Measurements from ENCODE around the gene TAMALIN. TPM values are rescaled to one million over a fixed set of nuclear protein-coding genes. Genes with fewer than 3 reads are reported as not detected.
A peak's percentile ranks its signal among the peaks of the same experiment; 100 is the strongest.

Gene TAMALIN
- total RNA-seq, 1 donor from 2014 or later = 31.3 TPM

DNA sequence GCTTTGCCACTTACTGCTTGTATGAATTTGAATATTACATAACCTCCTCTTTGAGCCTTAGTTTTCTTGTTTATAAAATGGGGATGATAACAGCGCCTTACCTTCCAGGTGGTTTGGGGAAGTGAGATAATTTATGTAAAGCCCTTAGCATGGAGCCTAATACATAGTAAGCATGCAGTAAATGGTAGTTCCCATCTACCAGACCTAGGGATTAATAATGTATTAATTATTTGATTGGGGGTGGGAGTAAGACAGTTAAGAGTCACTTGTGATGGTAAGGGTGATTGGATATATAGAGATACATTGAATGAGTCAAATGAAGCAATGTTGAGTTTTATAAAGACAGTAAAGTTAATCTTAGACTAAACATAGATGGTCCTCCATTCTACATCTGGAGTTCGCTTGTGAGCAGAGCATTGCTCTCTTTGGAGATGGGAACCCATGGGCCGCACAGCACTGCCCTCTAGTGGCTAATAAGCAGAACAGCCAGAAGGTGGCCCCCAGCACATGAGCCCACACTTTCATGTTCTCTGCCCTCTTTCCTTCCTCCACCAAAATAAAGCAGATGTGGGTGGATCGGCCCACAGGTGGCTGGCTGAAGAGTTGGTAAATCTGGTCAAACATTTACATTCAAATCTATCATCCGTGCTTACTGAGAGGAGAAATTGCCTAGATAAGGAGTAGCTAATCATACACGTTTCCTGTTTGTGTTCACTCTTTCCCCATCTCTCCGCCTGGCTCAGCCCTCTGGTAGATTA lies 26.5 kb upstream of the TAMALIN start:
- Mint-ChIP-seq H3K27me3 (ENCODE audit: unreplicated experiment) (peaks cover 6% of the 10 kb centered on the region), H3K36me3 (ENCODE audit: unreplicated experiment) (peaks cover 5% of the 10 kb centered on the region), H3K4me1 (ENCODE audit: low read depth, unreplicated experiment) (peaks cover 18% of the 10 kb centered on the region), H3K4me3 (ENCODE audit: unreplicated experiment) (no peak overlapping the region), H3K27ac (ENCODE audit: unreplicated experiment) (no peak overlapping the region), H3K9me3 (ENCODE audit: unreplicated experiment) (peaks cover 3% of the 10 kb centered on the region)
- peak; percentile 62 for DNase-seq
- TF ChIP-seq, protein P1, sequence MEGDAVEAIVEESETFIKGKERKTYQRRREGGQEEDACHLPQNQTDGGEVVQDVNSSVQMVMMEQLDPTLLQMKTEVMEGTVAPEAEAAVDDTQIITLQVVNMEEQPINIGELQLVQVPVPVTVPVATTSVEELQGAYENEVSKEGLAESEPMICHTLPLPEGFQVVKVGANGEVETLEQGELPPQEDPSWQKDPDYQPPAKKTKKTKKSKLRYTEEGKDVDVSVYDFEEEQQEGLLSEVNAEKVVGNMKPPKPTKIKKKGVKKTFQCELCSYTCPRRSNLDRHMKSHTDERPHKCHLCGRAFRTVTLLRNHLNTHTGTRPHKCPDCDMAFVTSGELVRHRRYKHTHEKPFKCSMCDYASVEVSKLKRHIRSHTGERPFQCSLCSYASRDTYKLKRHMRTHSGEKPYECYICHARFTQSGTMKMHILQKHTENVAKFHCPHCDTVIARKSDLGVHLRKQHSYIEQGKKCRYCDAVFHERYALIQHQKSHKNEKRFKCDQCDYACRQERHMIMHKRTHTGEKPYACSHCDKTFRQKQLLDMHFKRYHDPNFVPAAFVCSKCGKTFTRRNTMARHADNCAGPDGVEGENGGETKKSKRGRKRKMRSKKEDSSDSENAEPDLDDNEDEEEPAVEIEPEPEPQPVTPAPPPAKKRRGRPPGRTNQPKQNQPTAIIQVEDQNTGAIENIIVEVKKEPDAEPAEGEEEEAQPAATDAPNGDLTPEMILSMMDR (IDR thresholded peaks at IDR 0.05; ENCODE audit: partially characterized antibody, unreplicated experiment) = peak; percentile 89

DNA sequence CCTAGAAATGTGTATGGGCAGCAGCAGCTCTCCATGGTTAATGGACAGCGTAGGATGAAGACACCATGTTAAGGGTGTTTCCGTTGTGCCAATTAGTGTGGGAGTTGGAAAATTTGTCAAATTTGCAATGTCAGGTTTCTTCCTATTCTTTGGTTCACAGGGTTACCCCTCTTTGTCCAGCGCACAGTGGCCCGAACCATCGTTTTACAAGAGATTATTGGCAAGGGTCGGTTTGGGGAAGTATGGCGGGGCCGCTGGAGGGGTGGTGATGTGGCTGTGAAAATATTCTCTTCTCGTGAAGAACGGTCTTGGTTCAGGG lies 26.0 kb upstream of the TAMALIN start:
- TF ChIP-seq, protein P1 (IDR thresholded peaks at IDR 0.05; ENCODE audit: partially characterized antibody, unreplicated experiment) = no peak
- no peak for DNase-seq
- Mint-ChIP-seq H3K27me3 (ENCODE audit: unreplicated experiment) (peaks cover 5% of the 10 kb centered on the region), H3K27ac (ENCODE audit: unreplicated experiment) (no peak overlapping the region), H3K4me1 (ENCODE audit: low read depth, unreplicated experiment) (peaks cover 16% of the 10 kb centered on the region), H3K4me3 (ENCODE audit: unreplicated experiment) (no peak overlapping the region), H3K9me3 (ENCODE audit: unreplicated experiment) (peaks cover 1% of the 10 kb centered on the region), H3K36me3 (ENCODE audit: unreplicated experiment) (peaks cover under 1% of the 10 kb centered on the region)

DNA sequence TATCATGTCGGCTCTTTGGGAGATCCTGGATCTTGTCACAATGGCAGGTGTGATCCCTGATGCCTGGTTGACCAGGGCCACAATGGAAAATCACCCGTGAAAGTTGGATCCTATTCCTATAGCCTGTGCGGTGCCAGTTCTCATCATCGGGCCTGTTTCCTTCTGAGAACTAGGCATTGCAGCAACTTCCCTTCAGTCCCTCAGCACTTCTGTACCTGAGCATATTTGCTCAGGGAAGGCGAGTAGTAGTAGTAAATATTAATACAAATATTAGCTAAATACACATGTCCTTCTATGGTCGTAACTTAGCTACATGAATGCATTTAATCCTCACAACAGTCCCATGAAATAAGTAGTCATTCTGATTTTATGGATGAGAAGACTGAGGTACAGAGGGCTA lies 22.1 kb upstream of the TAMALIN start:
- Mint-ChIP-seq H3K27ac (ENCODE audit: unreplicated experiment) (no peak overlapping the region), H3K4me1 (ENCODE audit: low read depth, unreplicated experiment) (peaks cover 14% of the 10 kb centered on the region), H3K36me3 (ENCODE audit: unreplicated experiment) (no peaks in the 10 kb centered on the region), H3K4me3 (ENCODE audit: unreplicated experiment) (no peak overlapping the region), H3K9me3 (ENCODE audit: unreplicated experiment) (peaks cover 2% of the 10 kb centered on the region), H3K27me3 (ENCODE audit: unreplicated experiment) (peaks cover 2% of the 10 kb centered on the region)
- no peak for DNase-seq
- TF ChIP-seq, protein P1 (IDR thresholded peaks at IDR 0.05; ENCODE audit: partially characterized antibody, unreplicated experiment) = no peak

DNA sequence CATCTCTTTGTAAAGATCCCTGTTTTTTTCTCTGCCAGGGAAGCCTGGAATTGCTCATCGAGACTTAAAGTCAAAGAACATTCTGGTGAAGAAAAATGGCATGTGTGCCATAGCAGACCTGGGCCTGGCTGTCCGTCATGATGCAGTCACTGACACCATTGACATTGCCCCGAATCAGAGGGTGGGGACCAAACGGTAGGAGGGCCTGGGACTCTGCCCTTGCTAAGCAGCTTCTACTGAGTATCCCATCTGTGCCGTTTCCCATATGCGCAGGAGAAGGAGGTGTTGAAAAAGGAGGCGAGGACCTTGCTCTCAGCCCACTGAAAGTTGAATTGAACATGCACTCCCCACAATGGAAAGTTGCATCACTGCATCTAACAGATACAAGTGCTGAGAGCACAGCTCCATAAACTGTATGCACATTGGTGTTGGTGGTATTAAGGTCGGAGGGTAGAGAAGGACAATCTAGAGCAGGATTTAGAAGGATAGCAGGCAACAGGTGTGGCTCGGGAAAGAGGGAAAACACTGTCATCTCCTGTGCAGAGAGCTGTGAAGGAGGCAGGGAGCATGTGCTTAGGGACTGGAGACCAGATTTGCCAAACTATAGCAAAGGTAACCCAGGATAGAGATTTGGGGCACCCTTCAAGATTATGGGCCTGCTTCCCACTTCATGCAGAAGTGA lies 21.5 kb upstream of the TAMALIN start:
- Mint-ChIP-seq H3K36me3 (ENCODE audit: unreplicated experiment) (no peaks in the 10 kb centered on the region), H3K4me1 (ENCODE audit: low read depth, unreplicated experiment) (peaks cover 11% of the 10 kb centered on the region), H3K9me3 (ENCODE audit: unreplicated experiment) (peaks cover 3% of the 10 kb centered on the region), H3K27me3 (ENCODE audit: unreplicated experiment) (no peaks in the 10 kb centered on the region), H3K4me3 (ENCODE audit: unreplicated experiment) (no peak overlapping the region), H3K27ac (ENCODE audit: unreplicated experiment) (no peak overlapping the region)
- TF ChIP-seq, protein P1 (IDR thresholded peaks at IDR 0.05; ENCODE audit: partially characterized antibody, unreplicated experiment) = no peak
- DNase-seq = no peak

DNA sequence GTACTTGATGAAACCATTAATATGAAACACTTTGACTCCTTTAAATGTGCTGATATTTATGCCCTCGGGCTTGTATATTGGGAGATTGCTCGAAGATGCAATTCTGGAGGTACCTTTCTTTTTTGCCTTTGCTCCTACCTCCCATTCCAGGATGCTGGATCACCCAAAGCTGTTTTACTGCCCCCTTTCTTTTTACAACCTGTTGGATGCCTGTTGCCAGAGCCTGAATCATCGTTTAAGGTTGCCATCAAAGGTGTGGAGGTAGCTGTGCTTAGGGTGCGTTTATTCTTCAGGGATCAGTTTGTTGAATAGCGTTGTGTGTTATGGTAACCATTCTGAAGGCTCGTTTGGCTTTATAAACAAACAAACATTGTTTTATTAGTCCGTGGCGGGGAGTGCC lies 19.9 kb upstream of the TAMALIN start:
- Mint-ChIP-seq H3K27me3 (ENCODE audit: unreplicated experiment) (no peaks in the 10 kb centered on the region), H3K4me1 (ENCODE audit: low read depth, unreplicated experiment) (peaks cover 11% of the 10 kb centered on the region), H3K4me3 (ENCODE audit: unreplicated experiment) (no peak overlapping the region), H3K27ac (ENCODE audit: unreplicated experiment) (no peak overlapping the region), H3K36me3 (ENCODE audit: unreplicated experiment) (no peaks in the 10 kb centered on the region), H3K9me3 (ENCODE audit: unreplicated experiment) (peaks cover 3% of the 10 kb centered on the region)
- no peak for DNase-seq
- TF ChIP-seq, protein P1 (IDR thresholded peaks at IDR 0.05; ENCODE audit: partially characterized antibody, unreplicated experiment) = no peak

Measured in glutamatergic neuron (in vitro differentiated cells).